ENCODE results near the gene CD209.
A peak's percentile ranks its signal among the peaks of the same experiment; 100 is the strongest.

Gene CD209

GRCh38 chr19:7731218-7731595 lies 16.1 kb downstream of the CD209 start:
- no peaks in the 10 kb centered on the region for H3K9me3 ChIP-seq (ENCODE audit: insufficient read depth, low read length)
- no peak for DNase-seq (ENCODE audit: low read depth, low spot score)
- no peaks in the 10 kb centered on the region for H3K36me3 ChIP-seq (ENCODE audit: insufficient read depth, insufficient read length, low read length)
- peaks cover 8% of the 10 kb centered on the region for H3K4me1 ChIP-seq (ENCODE audit: insufficient read depth, insufficient read length)
- TF ChIP-seq ZNF274 (IDR thresholded peaks at IDR 0.05; ENCODE audit: low read depth, low read length) (no peak), YY1 (IDR thresholded peaks at IDR 0.05; ENCODE audit: insufficient read depth, insufficient read length) (no peak), SUZ12 (IDR thresholded peaks at IDR 0.05; ENCODE audit: extremely low read depth, insufficient read depth, insufficient read length) (no peak)
- H3K9ac ChIP-seq (ENCODE audit: insufficient read length, low read depth): no peak overlapping the region
- peaks cover 68% of the 10 kb centered on the region for H3K27me3 ChIP-seq (ENCODE audit: insufficient read depth, insufficient read length)
- H3K4me3 ChIP-seq (ENCODE audit: insufficient read length, low read depth): no peak overlapping the region

- no peak for DNase-seq (ENCODE audit: low read depth, low spot score)
- Histone ChIP-seq H3K4me1 (ENCODE audit: insufficient read depth, insufficient read length) (peaks cover 8% of the 10 kb centered on the region), H3K9me3 (ENCODE audit: insufficient read depth, low read length) (no peaks in the 10 kb centered on the region), H3K36me3 (ENCODE audit: insufficient read depth, insufficient read length, low read length) (no peaks in the 10 kb centered on the region), H3K9ac (ENCODE audit: insufficient read length, low read depth) (peak overlapping the region; percentile 35), H3K27me3 (ENCODE audit: insufficient read depth, insufficient read length) (peaks cover 61% of the 10 kb centered on the region), H3K4me3 (ENCODE audit: insufficient read length, low read depth) (peak overlapping the region; percentile 12)
- TF ChIP-seq SUZ12 (IDR thresholded peaks at IDR 0.05; ENCODE audit: extremely low read depth, insufficient read depth, insufficient read length) (peak; percentile 26), YY1 (IDR thresholded peaks at IDR 0.05; ENCODE audit: insufficient read depth, insufficient read length) (no peak)
Observed at GRCh38 chr19:7730286-7731217, 16.8 kb downstream of the CD209 start.

GRCh38 chr19:7729831-7730285 lies 17.5 kb downstream of the CD209 start:
- TF ChIP-seq ZNF274 (IDR thresholded peaks at IDR 0.05; ENCODE audit: low read depth, low read length): no peak
- TF ChIP-seq YY1 (IDR thresholded peaks at IDR 0.05; ENCODE audit: insufficient read depth, insufficient read length): no peak
- TF ChIP-seq SUZ12 (IDR thresholded peaks at IDR 0.05; ENCODE audit: extremely low read depth, insufficient read depth, insufficient read length): no peak
- peaks cover 60% of the 10 kb centered on the region for H3K27me3 ChIP-seq (ENCODE audit: insufficient read depth, insufficient read length)

GRCh38 chr19:7729211-7729610 lies 18.1 kb downstream of the CD209 start:
- no peak for DNase-seq (ENCODE audit: low read depth, low spot score)

More at GRCh38 chr19:7729831-7730285, 17.5 kb downstream of the CD209 start:
- no peak for DNase-seq (ENCODE audit: low read depth, low spot score)
- no peak overlapping the region for H3K4me3 ChIP-seq (ENCODE audit: insufficient read length, low read depth)
- no peaks in the 10 kb centered on the region; the same call in 1 of the 2 replicates for H3K9me3 ChIP-seq (ENCODE audit: insufficient read depth, low read length)
- H3K4me1 ChIP-seq (ENCODE audit: insufficient read depth, insufficient read length): peaks cover 8% of the 10 kb centered on the region
- H3K9ac ChIP-seq (ENCODE audit: insufficient read length, low read depth): peak overlapping the region; percentile 35
- no peaks in the 10 kb centered on the region for H3K36me3 ChIP-seq (ENCODE audit: insufficient read depth, insufficient read length, low read length)

GRCh38 chr19:7725791-7726190 lies 21.5 kb downstream of the CD209 start:
- Histone ChIP-seq H3K4me1 (ENCODE audit: insufficient read depth, insufficient read length) (peaks cover 8% of the 10 kb centered on the region), H3K27me3 (ENCODE audit: insufficient read depth, insufficient read length) (peaks cover 36% of the 10 kb centered on the region), H3K9me3 (ENCODE audit: insufficient read depth, low read length) (no peaks in the 10 kb centered on the region; the same call in 1 of the 2 replicates), H3K36me3 (ENCODE audit: insufficient read depth, insufficient read length, low read length) (no peaks in the 10 kb centered on the region), H3K9ac (ENCODE audit: insufficient read length, low read depth) (no peak overlapping the region), H3K4me3 (ENCODE audit: insufficient read length, low read depth) (no peak overlapping the region)
- no peak for DNase-seq (ENCODE audit: low read depth, low spot score)
- no peak for TF ChIP-seq SUZ12 (IDR thresholded peaks at IDR 0.05; ENCODE audit: extremely low read depth, insufficient read depth, insufficient read length)
- no peak for TF ChIP-seq YY1 (IDR thresholded peaks at IDR 0.05; ENCODE audit: insufficient read depth, insufficient read length)
- no peak for TF ChIP-seq ZNF274 (IDR thresholded peaks at IDR 0.05; ENCODE audit: low read depth, low read length)

More at GRCh38 chr19:7729211-7729610, 18.1 kb downstream of the CD209 start:
- no peak overlapping the region for H3K4me3 ChIP-seq (ENCODE audit: insufficient read length, low read depth)
- no peaks in the 10 kb centered on the region; the same call in 1 of the 2 replicates for H3K9me3 ChIP-seq (ENCODE audit: insufficient read depth, low read length)
- H3K9ac ChIP-seq (ENCODE audit: insufficient read length, low read depth): no peak overlapping the region
- peaks cover 8% of the 10 kb centered on the region for H3K4me1 ChIP-seq (ENCODE audit: insufficient read depth, insufficient read length)
- no peak for TF ChIP-seq ZNF274 (IDR thresholded peaks at IDR 0.05; ENCODE audit: low read depth, low read length)
- no peak for TF ChIP-seq YY1 (IDR thresholded peaks at IDR 0.05; ENCODE audit: insufficient read depth, insufficient read length)
- no peak for TF ChIP-seq SUZ12 (IDR thresholded peaks at IDR 0.05; ENCODE audit: extremely low read depth, insufficient read depth, insufficient read length)
- peaks cover 56% of the 10 kb centered on the region for H3K27me3 ChIP-seq (ENCODE audit: insufficient read depth, insufficient read length)
- H3K36me3 ChIP-seq (ENCODE audit: insufficient read depth, insufficient read length, low read length): no peaks in the 10 kb centered on the region

GRCh38 chr19:7722231-7722651 lies 25.1 kb downstream of the CD209 start:
- Histone ChIP-seq H3K9ac (ENCODE audit: insufficient read length, low read depth) (no peak overlapping the region), H3K36me3 (ENCODE audit: insufficient read depth, insufficient read length, low read length) (no peaks in the 10 kb centered on the region), H3K9me3 (ENCODE audit: insufficient read depth, low read length) (no peaks in the 10 kb centered on the region; the same call in 1 of the 2 replicates), H3K27me3 (ENCODE audit: insufficient read depth, insufficient read length) (peaks cover under 1% of the 10 kb centered on the region), H3K4me3 (ENCODE audit: insufficient read length, low read depth) (no peak overlapping the region), H3K4me1 (ENCODE audit: insufficient read depth, insufficient read length) (no peaks in the 10 kb centered on the region)
- no peak for TF ChIP-seq YY1 (IDR thresholded peaks at IDR 0.05; ENCODE audit: insufficient read depth, insufficient read length)
- no peak for TF ChIP-seq SUZ12 (IDR thresholded peaks at IDR 0.05; ENCODE audit: extremely low read depth, insufficient read depth, insufficient read length)
- TF ChIP-seq ZNF274 (IDR thresholded peaks at IDR 0.05; ENCODE audit: low read depth, low read length): no peak
- no peak for DNase-seq (ENCODE audit: low read depth, low spot score)

- no peaks in the 10 kb centered on the region for H3K27me3 ChIP-seq (ENCODE audit: insufficient read depth, insufficient read length)
- DNase-seq (ENCODE audit: low read depth, low spot score): no peak
Observed at GRCh38 chr19:7720351-7720750, 27.0 kb downstream of the CD209 start.

More at GRCh38 chr19:7720351-7720750, 27.0 kb downstream of the CD209 start:
- Histone ChIP-seq H3K4me1 (ENCODE audit: insufficient read depth, insufficient read length) (no peaks in the 10 kb centered on the region), H3K9ac (ENCODE audit: insufficient read length, low read depth) (no peak overlapping the region), H3K4me3 (ENCODE audit: insufficient read length, low read depth) (no peak overlapping the region), H3K36me3 (ENCODE audit: insufficient read depth, insufficient read length, low read length) (no peaks in the 10 kb centered on the region), H3K9me3 (ENCODE audit: insufficient read depth, low read length) (no peaks in the 10 kb centered on the region; the same call in 1 of the 2 replicates)
- TF ChIP-seq ZNF274 (IDR thresholded peaks at IDR 0.05; ENCODE audit: low read depth, low read length): no peak
- TF ChIP-seq SUZ12 (IDR thresholded peaks at IDR 0.05; ENCODE audit: extremely low read depth, insufficient read depth, insufficient read length): no peak
- no peak for TF ChIP-seq YY1 (IDR thresholded peaks at IDR 0.05; ENCODE audit: insufficient read depth, insufficient read length)

Data from NT2/D1 (cell line).